Left lobe of liver (tissue), 2 donors: ENCODE measurements around the gene DEFB112. TPM values are rescaled to one million over a fixed set of nuclear protein-coding genes. Genes with fewer than 3 reads are reported as not detected.

Experiments
- ATAC-seq: fragments of 200-7000 bp; cut with Tn5 transposase; one replicate; pipeline ENCODE4 v1.9.1; 2020; ENCODE audit warnings: mild to moderate bottlenecking, moderate library complexity
- DNase-seq: peaks from one replicate; pipeline ENCODE4 v3.0.0-alpha.2; 2020; ENCODE audit warnings: low spot score
- total RNA-seq: library from RNA; stranded (reverse); gene quantifications from one replicate; pipeline ENCODE4 v1.2.1, GENCODE V29; 2021
- donor health status: DM: no; HTN: no; CAD: no; lungs with moderate emphysema.
- donor health status: DM: no; HTN: yes; CAD: no.

The DEFB112 gene
- not detected for total RNA-seq

- ATAC-seq (no peak), DNase-seq (no peak)
Observed at GRCh38 chr6:50049829-50050228, at the start of gene DEFB112. TSS of gene DEFB112 (minus strand) at chr6:50049929. CDS start at chr6:50049869, 60 bp downstream.

- ATAC-seq (no peak), DNase-seq (no peak)
Observed at GRCh38 chr6:50098641-50098993, 48.9 kb upstream of the DEFB112 start.

DNA sequence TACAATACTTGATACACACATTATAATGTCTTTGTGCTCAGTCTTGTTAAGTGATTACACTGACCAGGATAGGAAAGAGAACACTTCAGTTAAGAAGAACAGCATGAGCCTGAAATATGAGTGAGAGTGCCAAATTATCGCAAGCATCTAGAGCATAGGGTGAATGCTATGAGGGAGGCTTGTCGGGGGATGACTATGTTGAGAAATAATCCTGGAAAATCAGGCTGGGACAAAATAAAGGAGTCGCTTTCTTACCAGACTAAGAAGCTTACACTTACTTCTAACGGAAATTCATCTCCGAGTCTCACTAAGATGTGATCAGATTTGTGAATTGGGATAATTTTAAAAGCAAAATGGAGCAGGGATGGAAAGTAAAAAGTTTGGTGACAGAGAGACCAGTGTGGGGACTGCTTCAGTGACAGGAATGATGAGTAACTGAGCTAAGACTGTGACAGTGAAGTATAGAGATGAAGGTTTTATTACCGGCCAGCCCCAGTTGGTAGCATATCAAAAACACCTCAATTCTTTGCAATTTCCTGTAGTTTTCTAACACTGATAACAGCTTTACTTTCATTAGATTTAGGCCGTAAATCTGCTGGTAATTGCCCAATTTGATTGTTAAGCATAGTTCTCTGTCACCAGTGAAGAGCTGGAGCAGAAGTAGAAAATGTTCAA lies 48.4 kb upstream of the DEFB112 start:
- ATAC-seq, result no peak

DNA sequence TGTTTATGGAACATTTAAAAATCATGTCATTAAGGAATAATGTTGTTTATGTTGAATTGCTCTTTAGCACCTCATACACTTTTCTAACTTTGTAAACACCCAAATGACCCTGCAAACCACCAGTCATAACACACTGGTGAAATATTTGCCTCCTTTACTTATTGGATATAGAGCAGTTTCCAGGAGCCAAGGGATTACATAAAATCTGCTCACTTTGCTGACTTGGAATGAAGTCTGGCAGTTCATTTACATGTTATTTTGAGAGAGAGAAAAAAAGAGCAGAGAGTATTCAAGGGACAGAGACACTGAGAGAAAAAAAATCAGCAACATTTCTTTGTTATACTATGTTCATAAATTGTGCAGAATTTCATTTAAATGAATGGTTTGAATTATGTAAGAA lies 46.6 kb upstream of the DEFB112 start:
- no peak for DNase-seq
- ATAC-seq, result peak; percentile 55

More for the DNA sequence above, 48.4 kb upstream of the DEFB112 start:
- DNase-seq, result no peak

DNA sequence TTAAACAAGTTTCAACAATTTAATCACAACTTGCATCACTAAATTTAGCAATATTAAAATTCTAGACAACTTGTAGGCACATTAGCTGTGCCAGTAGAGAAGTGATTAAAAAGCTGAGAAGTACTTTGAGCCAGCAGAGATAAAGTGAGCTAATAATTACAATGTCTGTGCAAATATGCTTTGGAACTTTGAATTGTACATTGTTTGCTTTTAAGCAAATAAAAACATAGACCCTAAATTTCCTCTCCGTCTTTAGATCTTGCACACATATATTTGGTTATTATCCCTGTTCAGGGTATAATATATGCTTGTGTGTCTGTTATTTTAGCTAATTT lies 44.2 kb upstream of the DEFB112 start:
- no peak for DNase-seq
- ATAC-seq, result peak; percentile 66

DNA sequence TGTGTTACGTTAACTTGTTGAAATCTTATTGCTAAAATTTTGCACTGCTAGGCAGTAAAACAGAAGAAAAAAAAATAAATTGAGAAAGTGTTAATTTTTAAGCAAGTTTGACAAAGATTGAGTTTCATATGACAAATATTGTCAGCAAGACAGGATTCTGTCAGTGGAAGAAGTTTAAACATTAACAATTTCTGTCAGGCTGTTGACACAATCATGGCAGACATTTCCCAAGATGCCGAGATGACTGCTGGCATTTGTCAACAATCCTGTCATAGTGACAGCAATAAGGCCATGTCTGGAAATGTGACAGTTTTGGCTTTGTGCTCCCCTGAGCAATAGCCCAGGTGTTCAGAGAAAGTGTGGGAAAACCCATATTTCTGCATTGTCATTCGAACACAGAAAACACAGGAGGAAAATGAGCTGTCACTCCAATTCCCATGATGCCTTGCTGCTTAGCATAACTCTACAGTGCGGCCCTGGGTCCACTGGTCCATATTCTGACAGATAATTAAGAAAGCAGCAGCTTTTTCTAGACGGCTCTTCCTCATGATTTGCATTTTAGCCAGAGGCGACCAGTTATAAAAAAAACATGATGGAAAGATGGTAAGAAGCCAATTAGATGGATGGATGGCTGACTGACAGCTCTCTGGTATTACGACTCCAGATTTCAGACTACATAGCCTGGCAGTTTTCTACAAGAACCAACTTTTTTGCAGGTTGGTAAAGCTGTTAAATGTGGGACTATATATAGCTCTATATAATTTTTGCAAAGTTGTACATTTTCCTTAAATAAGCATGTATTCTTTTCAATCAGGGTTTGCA lies 43.6 kb upstream of the DEFB112 start:
- ATAC-seq (peak; percentile 75), DNase-seq (peak; percentile 75)

GRCh38 chr6:50091641-50092040 lies 41.9 kb upstream of the DEFB112 start:
- DNase-seq (no peak), ATAC-seq (peak; percentile 21)

- no peak for ATAC-seq
- no peak for DNase-seq
Observed at GRCh38 chr6:50089911-50090310, 40.2 kb upstream of the DEFB112 start.

GRCh38 chr6:50087231-50087954 lies 37.7 kb upstream of the DEFB112 start:
- no peak for DNase-seq

GRCh38 chr6:50077385-50077784 lies 27.7 kb upstream of the DEFB112 start:
- DNase-seq (no peak), ATAC-seq (no peak)

More at GRCh38 chr6:50087231-50087954, 37.7 kb upstream of the DEFB112 start:
- ATAC-seq, result peak; percentile 66

- DNase-seq, result no peak
- no peak for ATAC-seq
Observed at GRCh38 chr6:50076431-50076830, 26.7 kb upstream of the DEFB112 start.

- ATAC-seq (no peak), DNase-seq (no peak)
Observed at GRCh38 chr6:50071921-50072320, 22.2 kb upstream of the DEFB112 start.

GRCh38 chr6:50070101-50070500 lies 20.4 kb upstream of the DEFB112 start:
- no peak for DNase-seq
- ATAC-seq, result no peak

DNA sequence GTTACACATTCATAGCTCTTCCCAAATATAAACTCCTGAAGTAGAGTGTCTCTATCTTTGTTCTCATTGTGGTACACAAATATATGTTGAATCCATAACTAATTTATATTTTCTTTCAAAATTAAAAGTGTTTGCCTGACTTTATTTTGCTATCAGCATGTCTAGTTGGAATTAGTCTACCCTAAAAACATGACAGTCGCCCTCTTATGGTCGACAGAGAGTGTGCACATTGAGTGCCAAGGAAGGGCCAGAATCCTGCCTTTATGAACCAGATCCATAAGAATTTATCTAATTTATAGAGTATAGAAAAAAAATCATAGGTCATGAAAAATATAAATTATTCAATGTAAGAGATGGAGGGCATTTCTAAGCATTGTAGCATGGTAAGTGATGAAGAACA lies 12.3 kb upstream of the DEFB112 start:
- no peak for DNase-seq

DNA sequence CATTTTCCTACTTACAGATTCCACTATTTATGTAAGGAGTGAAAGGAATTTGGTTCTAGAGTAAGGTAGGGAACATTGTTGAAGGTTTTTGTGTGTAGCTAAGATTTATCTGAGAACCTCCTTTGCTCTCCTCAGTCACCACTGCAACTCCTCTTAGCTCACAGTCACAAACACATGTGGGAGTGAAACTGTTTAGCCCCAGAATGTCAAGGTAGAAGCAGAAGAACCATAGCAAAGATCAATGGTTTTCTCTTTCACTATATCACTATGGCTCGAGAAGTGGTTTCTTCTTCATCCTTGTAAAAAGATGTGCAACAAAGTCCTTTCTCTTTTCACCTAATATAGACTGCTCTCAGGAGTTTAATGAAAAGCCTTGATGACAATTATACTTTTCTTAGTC lies 6.5 kb upstream of the DEFB112 start:
- DNase-seq (no peak), ATAC-seq (no peak)

More for the DNA sequence above, 12.3 kb upstream of the DEFB112 start:
- ATAC-seq, result no peak

GRCh38 chr6:50047026-50047425 lies 2.7 kb downstream of the DEFB112 start:
- DNase-seq, result no peak
- ATAC-seq, result no peak

DNA sequence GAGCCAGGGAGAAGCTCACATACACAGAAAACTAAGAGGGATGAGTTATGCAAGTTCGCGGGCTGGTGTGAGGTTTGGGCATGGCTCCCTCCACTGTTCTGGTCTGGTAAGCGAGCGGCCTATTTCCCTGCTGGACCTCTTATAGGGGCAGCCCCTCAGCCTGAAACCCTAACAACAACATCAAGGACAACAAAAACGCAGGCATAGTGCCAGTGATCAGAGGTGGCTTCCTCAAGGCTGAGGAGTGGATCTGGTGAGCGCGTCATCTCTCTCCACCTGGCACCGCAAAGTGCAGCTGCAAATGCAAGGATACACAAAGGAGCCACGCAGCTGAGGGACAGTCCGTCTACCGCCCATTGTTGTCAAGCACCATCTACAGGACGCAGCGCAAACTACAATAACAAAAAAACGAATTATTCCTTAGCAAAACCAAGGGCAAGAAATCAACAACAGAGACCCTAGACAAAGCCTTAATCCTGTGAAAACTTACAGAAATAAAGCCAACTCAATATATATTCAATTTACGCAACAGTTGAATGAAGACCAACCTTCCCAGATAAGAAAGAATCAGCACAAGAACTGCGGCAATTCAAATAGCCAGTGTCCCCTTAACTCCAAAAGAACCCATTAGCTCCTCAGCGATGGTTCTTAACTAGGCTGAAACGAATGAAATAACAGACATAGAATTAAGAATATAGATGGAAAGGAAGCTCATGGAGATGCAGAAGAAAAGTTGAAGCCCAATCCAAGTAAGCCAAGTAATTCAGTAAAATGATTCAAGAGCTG lies 18.8 kb downstream of the DEFB112 start:
- DNase-seq (no peak), ATAC-seq (peak; percentile 53)

- DNase-seq (no peak), ATAC-seq (no peak)
Observed at GRCh38 chr6:50030350-50030749, 19.4 kb downstream of the DEFB112 start.

- ATAC-seq (no peak), DNase-seq (no peak)
Observed at GRCh38 chr6:50025258-50025657, 24.5 kb downstream of the DEFB112 start.

- no peak for DNase-seq
- no peak for ATAC-seq
Observed at GRCh38 chr6:50021894-50022293, 27.8 kb downstream of the DEFB112 start, which contains the start of gene DEFB110. TSS of gene DEFB110 (minus strand) at chr6:50021994. CDS start at chr6:50021935, 59 bp downstream.

- no peak for ATAC-seq
- DNase-seq, result no peak
Observed at GRCh38 chr6:50007819-50008218, 41.9 kb downstream of the DEFB112 start.
